Measurements from ENCODE around the gene HSPG2. TPM values are rescaled to one million over a fixed set of nuclear protein-coding genes. Genes with fewer than 3 reads are reported as not detected.

The HSPG2 gene
- total RNA-seq, 1 donor from 2014 or later: 101 TPM

- no peak for TF ChIP-seq CTCF (conservative IDR thresholded peaks at IDR 0.05)
- no peaks in the 10 kb centered on the region for H3K27me3 Mint-ChIP-seq (ENCODE audit: low read depth)
- H3K36me3 Mint-ChIP-seq (ENCODE audit: low read depth): no peaks in the 10 kb centered on the region
- peaks cover 11% of the 10 kb centered on the region for H3K4me1 Mint-ChIP-seq
- H3K9me3 Mint-ChIP-seq: no peaks in the 10 kb centered on the region
- DNase-seq (ENCODE audit: low read depth, low spot score): no peak
- no peak overlapping the region for H3K4me3 Mint-ChIP-seq
- H3K27ac Mint-ChIP-seq (ENCODE audit: unreplicated experiment): no peak overlapping the region
Observed at GRCh38 chr1:21821385-21822019, 115.6 kb downstream of the HSPG2 start.

DNA sequence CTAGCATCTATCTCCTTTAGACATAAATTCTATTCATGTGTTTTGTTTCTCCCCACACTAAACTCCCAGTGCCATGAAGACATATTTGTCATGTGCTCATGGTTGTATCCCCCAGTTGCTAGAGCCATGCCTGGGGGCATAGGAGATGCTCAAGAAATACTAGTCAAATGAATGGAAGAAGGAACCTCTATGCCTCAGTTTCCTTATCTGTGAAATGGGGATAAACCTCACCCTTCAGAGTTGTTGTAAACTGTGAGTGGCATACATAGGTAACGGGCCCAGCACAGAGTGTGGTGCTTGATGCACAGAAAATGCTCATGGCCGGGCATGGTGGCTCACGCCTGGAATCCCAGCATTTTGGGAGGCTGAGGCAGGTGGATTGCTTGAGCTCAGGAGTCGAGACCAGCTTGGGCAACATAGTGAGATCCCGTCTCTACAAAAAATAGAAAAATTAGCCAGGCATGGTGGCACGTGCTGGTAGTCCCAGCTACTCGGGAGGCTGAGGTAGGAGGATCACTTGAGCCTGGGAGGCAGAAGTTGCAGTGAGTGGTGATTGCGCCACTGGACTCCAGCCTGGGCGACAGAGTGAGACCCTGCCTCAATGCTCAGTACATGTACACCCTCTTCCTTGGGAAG lies 116.4 kb downstream of the HSPG2 start:
- Mint-ChIP-seq H3K9me3 (no peaks in the 10 kb centered on the region), H3K4me3 (no peak overlapping the region), H3K4me1 (peaks cover 18% of the 10 kb centered on the region), H3K27me3 (ENCODE audit: low read depth) (no peaks in the 10 kb centered on the region), H3K27ac (ENCODE audit: unreplicated experiment) (no peak overlapping the region), H3K36me3 (ENCODE audit: low read depth) (no peaks in the 10 kb centered on the region)
- TF ChIP-seq CTCF (conservative IDR thresholded peaks at IDR 0.05): no peak
- DNase-seq (ENCODE audit: low read depth, low spot score): no peak

GRCh38 chr1:21818656-21819055 lies 118.5 kb downstream of the HSPG2 start:
- no peak for TF ChIP-seq CTCF (conservative IDR thresholded peaks at IDR 0.05)
- H3K9me3 Mint-ChIP-seq: no peaks in the 10 kb centered on the region
- H3K4me3 Mint-ChIP-seq: no peak overlapping the region
- H3K36me3 Mint-ChIP-seq (ENCODE audit: low read depth): no peaks in the 10 kb centered on the region
- peaks cover 3% of the 10 kb centered on the region for H3K27me3 Mint-ChIP-seq (ENCODE audit: low read depth)
- peak overlapping the region; percentile 64 for H3K27ac Mint-ChIP-seq (ENCODE audit: unreplicated experiment)
- DNase-seq (ENCODE audit: low read depth, low spot score): peak; percentile 39
- H3K4me1 Mint-ChIP-seq: peaks cover 25% of the 10 kb centered on the region

- H3K27me3 Mint-ChIP-seq (ENCODE audit: low read depth): peaks cover 5% of the 10 kb centered on the region
- no peak for DNase-seq (ENCODE audit: low read depth, low spot score)
- H3K27ac Mint-ChIP-seq (ENCODE audit: unreplicated experiment): peak overlapping the region; percentile 0
- H3K36me3 Mint-ChIP-seq (ENCODE audit: low read depth): no peaks in the 10 kb centered on the region
- no peaks in the 10 kb centered on the region for H3K9me3 Mint-ChIP-seq
- TF ChIP-seq CTCF (conservative IDR thresholded peaks at IDR 0.05): no peak
- peaks cover 25% of the 10 kb centered on the region for H3K4me1 Mint-ChIP-seq
- H3K4me3 Mint-ChIP-seq: peak overlapping the region; percentile 20
Observed at GRCh38 chr1:21816602-21817302, 120.4 kb downstream of the HSPG2 start.

GRCh38 chr1:21815724-21816321 lies 121.3 kb downstream of the HSPG2 start:
- no peaks in the 10 kb centered on the region for H3K9me3 Mint-ChIP-seq
- H3K27me3 Mint-ChIP-seq (ENCODE audit: low read depth): peaks cover 5% of the 10 kb centered on the region
- no peaks in the 10 kb centered on the region for H3K36me3 Mint-ChIP-seq (ENCODE audit: low read depth)
- peaks cover 29% of the 10 kb centered on the region for H3K4me1 Mint-ChIP-seq
- DNase-seq (ENCODE audit: low read depth, low spot score): peak; percentile 22
- TF ChIP-seq CTCF (conservative IDR thresholded peaks at IDR 0.05): no peak
- peak overlapping the region; percentile 75 for H3K27ac Mint-ChIP-seq (ENCODE audit: unreplicated experiment)
- peak overlapping the region; percentile 38 for H3K4me3 Mint-ChIP-seq
